HepG2 (cell line): Measurements from ENCODE around the gene ZMYM4.

Experiments used
- CTCF ChIP-seq: sonication (generic); formaldehyde crosslinking; IDR thresholded peaks from 2 replicates; pipeline ENCODE4 v1.5.0; 2020; ENCODE audit warnings: mild to moderate bottlenecking, missing genetic modification reagents, moderate library complexity
- ZBTB38 ChIP-seq: sonication (generic); formaldehyde crosslinking; IDR thresholded peaks from 2 replicates; pipeline ENCODE4 v1.5.1; 2020; ENCODE audit warnings: mild to moderate bottlenecking, missing genetic modification reagents

GRCh38 chr1:35305383-35305782 is 36.9 kb downstream of the ZMYM4 start:
- no peak for TF ChIP-seq CTCF (CRISPR knock-in tag)
- no peak for TF ChIP-seq ZBTB38 (CRISPR knock-in tag)
